Measurements from ENCODE around the gene COL4A3. TPM values are rescaled to one million over a fixed set of nuclear protein-coding genes. Genes with fewer than 3 reads are reported as not detected.
A peak's percentile ranks its signal among the peaks of the same experiment; 100 is the strongest.

Gene COL4A3
- total and polyA plus RNA-seq, 9 of the 15 experiments (the other 6 are each of a cell fraction or from before 2014, with no cell fraction given), result not detected

DNA sequence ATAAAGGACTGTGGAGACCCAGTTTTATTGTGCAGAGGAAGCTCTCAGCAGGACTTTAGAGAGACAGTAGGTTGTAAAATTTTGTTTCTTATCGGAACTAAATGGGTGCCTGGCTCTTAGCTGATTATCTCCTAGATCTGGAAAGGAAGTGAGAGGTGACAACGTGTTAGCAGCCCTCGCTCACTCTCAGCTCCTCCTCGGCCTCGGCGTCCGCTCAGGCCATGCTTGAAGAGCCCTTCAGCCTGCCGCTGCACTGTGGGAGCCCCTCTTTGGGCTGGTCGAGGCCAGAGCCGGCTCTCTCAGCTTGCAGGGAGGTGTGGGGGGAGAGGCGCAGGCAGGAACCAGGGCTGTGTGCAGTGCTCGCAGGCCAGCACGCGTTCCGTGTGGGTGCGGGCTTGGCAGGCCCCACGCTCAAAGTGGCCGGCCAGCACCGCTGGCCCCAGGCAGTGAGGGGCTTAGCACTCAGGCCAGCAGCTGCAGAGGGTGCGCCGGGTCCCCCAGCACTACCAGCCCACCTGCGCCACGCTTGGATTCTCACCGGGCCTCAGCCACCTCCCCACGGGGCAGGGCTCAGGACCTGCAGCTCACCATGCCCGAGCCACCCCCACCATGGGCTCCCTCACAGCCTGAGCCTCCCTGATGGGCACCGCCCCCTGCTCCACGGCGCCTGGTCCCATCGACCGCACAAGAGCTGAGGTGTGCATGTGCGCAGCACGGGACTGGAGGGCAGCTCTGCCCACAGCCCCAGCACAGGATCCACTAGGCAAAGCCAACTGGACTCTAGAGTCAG is 156.1 kb downstream of the COL4A3 start (continued):
- TF ChIP-seq, protein P1, sequence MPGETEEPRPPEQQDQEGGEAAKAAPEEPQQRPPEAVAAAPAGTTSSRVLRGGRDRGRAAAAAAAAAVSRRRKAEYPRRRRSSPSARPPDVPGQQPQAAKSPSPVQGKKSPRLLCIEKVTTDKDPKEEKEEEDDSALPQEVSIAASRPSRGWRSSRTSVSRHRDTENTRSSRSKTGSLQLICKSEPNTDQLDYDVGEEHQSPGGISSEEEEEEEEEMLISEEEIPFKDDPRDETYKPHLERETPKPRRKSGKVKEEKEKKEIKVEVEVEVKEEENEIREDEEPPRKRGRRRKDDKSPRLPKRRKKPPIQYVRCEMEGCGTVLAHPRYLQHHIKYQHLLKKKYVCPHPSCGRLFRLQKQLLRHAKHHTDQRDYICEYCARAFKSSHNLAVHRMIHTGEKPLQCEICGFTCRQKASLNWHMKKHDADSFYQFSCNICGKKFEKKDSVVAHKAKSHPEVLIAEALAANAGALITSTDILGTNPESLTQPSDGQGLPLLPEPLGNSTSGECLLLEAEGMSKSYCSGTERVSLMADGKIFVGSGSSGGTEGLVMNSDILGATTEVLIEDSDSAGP (CRISPR knock-in tag; IDR thresholded peaks at IDR 0.05), result no peak
- TF ChIP-seq TAL1 (IDR thresholded peaks at IDR 0.05) (peak; percentile 59; the same call in 1 of the 2 replicates), IRF1 (CRISPR knock-in tag; IDR thresholded peaks at IDR 0.05; ENCODE audit: borderline replicate concordance) (no peak), SOX6 (IDR thresholded peaks at IDR 0.05) (peak; percentile 46; the same call in 1 of the 2 replicates), ATF1 (CRISPR knock-in tag; IDR thresholded peaks at IDR 0.05) (no peak), ATF1 (tag; IDR thresholded peaks at IDR 0.05) (no peak), ZNF224 (CRISPR knock-in tag; IDR thresholded peaks at IDR 0.05) (no peak), TEAD4 (IDR thresholded peaks at IDR 0.05; ENCODE audit: low read length) (peak; percentile 58; the same call in 1 of the 2 replicates), TEAD4 (CRISPR knock-in tag; IDR thresholded peaks at IDR 0.05; ENCODE audit: borderline replicate concordance) (no peak), ARID1B (IDR thresholded peaks at IDR 0.05) (peak; percentile 62), MYC (IDR thresholded peaks at IDR 0.05; ENCODE audit: low read depth, low read length) (0 out of 2 replicates have a peak, but pooled peaks have one; percentile 34), MYC (CRISPR knock-in tag; IDR thresholded peaks at IDR 0.05; ENCODE audit: borderline replicate concordance, low read depth) (no peak), SMARCA4 (IDR thresholded peaks at IDR 0.05) (0 out of 2 replicates have a peak, but pooled peaks have one; percentile 23), DPF2 (IDR thresholded peaks at IDR 0.05) (no peak), HNRNPH1 (optimal IDR thresholded peaks at IDR 0.05; ENCODE audit: low read depth, low read length) (no peak), NCOR1 (IDR thresholded peaks at IDR 0.05) (0 out of 2 replicates have a peak, but pooled peaks have one; percentile 28)

Measured in K562 (cell line).